Fibroblast of villous mesenchyme (primary cell): ENCODE data around the gene ZNF699. TPM values are rescaled to one million over a fixed set of nuclear protein-coding genes. Genes with fewer than 3 reads are reported as not detected.
"Not testable (repeated sequence)": the region's sequence is repeated elsewhere in the genome, so short reads cannot be mapped to it uniquely, and the experiment has no call there.

Experiments
- DNase-seq: peaks from one replicate; pipeline ENCODE4 v3.0.0-alpha.2; 2010; ENCODE audit warnings: low read depth
- H3K4me3 ChIP-seq: 2 replicates; pipeline ENCODE4 v1.5.1; 2011; ENCODE audit warnings: low read depth, mild to moderate bottlenecking, low read length
- total RNA-seq: library from RNA; depleted of rRNA; stranded (reverse); fragments of >200 nt; gene quantifications from 2 replicates; pipeline ENCODE4 v1.2.3, GENCODE V29; 2012
- TF ChIP-seq, protein P1 (sequence below): IDR thresholded peaks from 2 replicates; pipeline ENCODE4 v1.5.1; 2012; ENCODE audit warnings: low read depth, mild to moderate bottlenecking, low read length; ENCODE audit not compliant: insufficient read depth

ZNF699 gene
- total RNA-seq, 1 donor = 11.7 TPM

DNA sequence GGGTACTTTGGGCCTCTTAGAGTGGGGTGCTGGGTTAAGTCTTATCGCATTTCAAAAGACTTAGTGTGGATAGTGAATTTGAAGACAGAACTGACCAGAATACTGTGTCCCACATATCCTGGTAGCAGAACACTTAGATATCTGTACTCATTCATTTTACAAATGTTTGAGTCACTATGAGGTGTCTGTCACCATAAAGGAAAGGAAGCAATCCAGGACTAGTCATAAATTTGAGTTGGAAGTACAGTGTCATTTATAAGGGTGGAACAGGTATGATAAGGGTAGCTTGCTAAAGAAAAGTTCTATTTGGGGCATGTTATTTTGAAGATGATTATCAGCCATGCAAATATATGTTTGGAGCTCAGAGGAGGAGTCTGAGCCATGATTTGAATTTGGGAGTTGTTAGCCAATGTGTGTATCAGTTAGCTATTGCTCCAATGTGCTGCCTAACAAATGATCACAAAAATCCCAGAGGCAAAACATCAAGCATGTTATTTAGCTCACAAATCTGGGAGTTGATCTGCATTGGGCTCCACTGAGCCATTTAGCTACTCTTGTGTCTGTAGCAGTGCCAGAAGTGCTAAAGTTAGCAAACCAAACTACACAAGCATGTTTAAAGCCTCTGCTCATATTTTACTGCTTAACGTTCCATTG lies 20.3 kb downstream of the ZNF699 start:
- no peak overlapping the region for H3K4me3 ChIP-seq
- no peak for DNase-seq

DNA sequence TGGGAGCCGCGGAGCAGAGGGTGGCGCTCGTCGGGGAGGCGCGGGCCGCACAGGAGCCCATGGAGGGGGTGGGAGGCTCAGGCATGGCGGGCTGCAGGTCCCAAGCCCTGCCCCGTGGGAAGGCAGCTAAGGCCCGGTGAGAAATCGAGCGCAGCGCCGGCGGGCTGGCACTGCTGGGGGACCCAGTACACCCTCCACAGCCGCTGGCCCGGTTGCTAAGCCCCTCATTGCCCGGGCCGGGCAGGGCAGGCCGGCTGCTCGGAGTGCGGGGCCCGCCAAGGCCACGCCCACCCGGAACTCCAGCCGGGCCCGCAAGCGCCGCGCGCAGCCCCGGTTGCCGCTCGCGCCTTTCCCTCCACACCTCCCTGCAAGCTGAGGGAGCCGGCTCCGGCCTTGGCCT lies 26.2 kb downstream of the ZNF699 start:
- not testable (repeated sequence) for H3K4me3 ChIP-seq, DNase-seq

More for the DNA sequence above, 20.3 kb downstream of the ZNF699 start:
- TF ChIP-seq, protein P1, sequence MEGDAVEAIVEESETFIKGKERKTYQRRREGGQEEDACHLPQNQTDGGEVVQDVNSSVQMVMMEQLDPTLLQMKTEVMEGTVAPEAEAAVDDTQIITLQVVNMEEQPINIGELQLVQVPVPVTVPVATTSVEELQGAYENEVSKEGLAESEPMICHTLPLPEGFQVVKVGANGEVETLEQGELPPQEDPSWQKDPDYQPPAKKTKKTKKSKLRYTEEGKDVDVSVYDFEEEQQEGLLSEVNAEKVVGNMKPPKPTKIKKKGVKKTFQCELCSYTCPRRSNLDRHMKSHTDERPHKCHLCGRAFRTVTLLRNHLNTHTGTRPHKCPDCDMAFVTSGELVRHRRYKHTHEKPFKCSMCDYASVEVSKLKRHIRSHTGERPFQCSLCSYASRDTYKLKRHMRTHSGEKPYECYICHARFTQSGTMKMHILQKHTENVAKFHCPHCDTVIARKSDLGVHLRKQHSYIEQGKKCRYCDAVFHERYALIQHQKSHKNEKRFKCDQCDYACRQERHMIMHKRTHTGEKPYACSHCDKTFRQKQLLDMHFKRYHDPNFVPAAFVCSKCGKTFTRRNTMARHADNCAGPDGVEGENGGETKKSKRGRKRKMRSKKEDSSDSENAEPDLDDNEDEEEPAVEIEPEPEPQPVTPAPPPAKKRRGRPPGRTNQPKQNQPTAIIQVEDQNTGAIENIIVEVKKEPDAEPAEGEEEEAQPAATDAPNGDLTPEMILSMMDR = no peak

DNA sequence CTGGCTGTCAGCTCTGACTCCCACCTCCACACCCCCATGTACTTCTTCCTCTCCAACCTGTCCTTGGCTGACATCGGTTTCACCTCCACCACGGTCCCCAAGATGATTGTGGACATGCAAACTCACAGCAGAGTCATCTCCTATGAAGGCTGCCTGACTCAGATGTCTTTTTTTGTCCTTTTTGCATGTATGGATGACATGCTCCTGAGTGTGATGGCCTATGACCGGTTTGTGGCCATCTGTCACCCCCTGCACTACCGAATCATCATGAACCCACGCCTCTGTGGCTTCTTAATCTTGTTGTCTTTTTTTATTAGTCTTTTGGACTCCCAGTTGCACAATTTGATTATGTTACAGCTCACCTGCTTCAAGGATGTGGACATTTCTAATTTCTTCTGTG lies 58.4 kb downstream of the ZNF699 start:
- no peak for DNase-seq
- TF ChIP-seq, protein P1 = no peak

DNA sequence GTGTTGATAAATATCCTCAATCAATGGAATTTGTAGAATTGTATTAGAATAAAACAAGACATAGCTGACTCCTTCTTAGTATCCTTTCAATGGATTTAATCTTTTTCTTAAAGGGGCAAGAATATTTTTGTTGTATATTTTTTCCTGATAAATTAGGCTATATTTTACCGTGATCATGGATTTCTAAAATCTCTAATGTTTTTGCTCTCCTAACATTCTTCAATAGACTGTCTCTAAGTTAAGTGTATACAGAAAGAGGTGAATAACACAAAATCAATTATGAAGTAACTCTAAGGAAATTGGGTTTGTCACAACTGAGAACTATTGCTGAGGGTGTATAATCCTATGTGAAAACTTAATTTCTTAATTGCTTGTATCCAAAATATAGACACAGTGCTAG lies 59.0 kb downstream of the ZNF699 start, which contains the start of gene OR7E24:
Gene OR7E24 (plus strand): TSS at position 301 of the 400 bp plus-strand sequence. CDS start 114 bp downstream, outside the sequence.
- H3K4me3 ChIP-seq = no peak within 1 kb of the TSS
- DNase-seq = no peak
- TF ChIP-seq, protein P1 = no peak

More for the DNA sequence above, 58.4 kb downstream of the ZNF699 start:
- H3K4me3 ChIP-seq = no peak overlapping the region

Other genes with a start within 250 kb of the ZNF699 start
- not detected in 2 replicates for gene OR1M1, start 222.8 kb downstream of the ZNF699 start, total RNA-seq
- gene OR7G2, start 202.4 kb downstream of the ZNF699 start, total RNA-seq = not detected in 2 replicates
- gene OR7G1, start 194.1 kb downstream of the ZNF699 start, total RNA-seq = not detected in 2 replicates
- gene OR7G3, start 182.9 kb downstream of the ZNF699 start, total RNA-seq = not detected in 2 replicates
- gene ZNF317, start 169.4 kb downstream of the ZNF699 start, total RNA-seq = 17.7 and 18.0 TPM in 2 replicates
- gene OR7D2, start 130.9 kb downstream of the ZNF699 start, total RNA-seq = 0.43 TPM in 1 of 2 replicates, not detected in the other
- gene OR7D4, start 90.2 kb downstream of the ZNF699 start, total RNA-seq = not detected in 2 replicates
- not detected in 2 replicates for gene OR7E24, start 58.9 kb downstream of the ZNF699 start, total RNA-seq
- gene ZNF559, start 14.3 kb upstream of the ZNF699 start, total RNA-seq = 11.6 and 16.0 TPM in 2 replicates
- 0.64 and 1.7 TPM in 2 replicates for gene ZNF177, start 53.2 kb upstream of the ZNF699 start, total RNA-seq
- 6.4 and 7.3 TPM in 2 replicates for gene ZNF266, start 125.7 kb upstream of the ZNF699 start, total RNA-seq
- gene ZNF560, start 188.8 kb upstream of the ZNF699 start, total RNA-seq = 0.86 and 0.97 TPM in 2 replicates
- 19.6 and 24.2 TPM in 2 replicates for gene ZNF426, start 228.8 kb upstream of the ZNF699 start, total RNA-seq